Measurements from ENCODE around the gene CFAP46. TPM values are rescaled to one million over a fixed set of nuclear protein-coding genes. Genes with fewer than 3 reads are reported as not detected.
A peak's percentile ranks its signal among the peaks of the same experiment; 100 is the strongest.

CFAP46 gene
- total RNA-seq, 1 donor: under 0.01 TPM

GRCh38 chr10:132899054-132899750 lies 43.2 kb downstream of the CFAP46 start:
- no peak for TF ChIP-seq CTCF (IDR thresholded peaks at IDR 0.05; ENCODE audit: extremely low read depth, low read depth, low read length)
- H3K4me2 ChIP-seq (ENCODE audit: insufficient read depth, low read length): no peak overlapping the region
- H3K79me2 ChIP-seq (ENCODE audit: insufficient read depth, low read length): no peaks in the 10 kb centered on the region
- H4K20me1 ChIP-seq (ENCODE audit: insufficient read depth, low read length): no peaks in the 10 kb centered on the region
- H3K27me3 ChIP-seq (ENCODE audit: insufficient read depth, low read length): peaks cover 24% of the 10 kb centered on the region
- peak; percentile 65 for DNase-seq (ENCODE audit: insufficient read length, low spot score, missing footprints)
- no peak overlapping the region for H3K4me3 ChIP-seq (ENCODE audit: insufficient read depth, low read length)
- no peaks in the 10 kb centered on the region for H3K4me1 ChIP-seq (ENCODE audit: insufficient read depth, low read length)
- H3K36me3 ChIP-seq (ENCODE audit: insufficient read depth, low read length): no peaks in the 10 kb centered on the region
- no peaks in the 10 kb centered on the region for H3K9me3 ChIP-seq (ENCODE audit: low read depth, low read length)
- no peak overlapping the region for H2AFZ ChIP-seq (ENCODE audit: low read length)
- H3K27ac ChIP-seq (ENCODE audit: low read depth, low read length): no peak overlapping the region

- peaks cover 26% of the 10 kb centered on the region for H3K27me3 ChIP-seq (ENCODE audit: insufficient read depth, low read length)
- no peak for TF ChIP-seq CTCF (IDR thresholded peaks at IDR 0.05; ENCODE audit: extremely low read depth, low read depth, low read length)
- H3K36me3 ChIP-seq (ENCODE audit: insufficient read depth, low read length): no peaks in the 10 kb centered on the region
- H3K4me1 ChIP-seq (ENCODE audit: insufficient read depth, low read length): no peaks in the 10 kb centered on the region
- no peak overlapping the region for H2AFZ ChIP-seq (ENCODE audit: low read length)
- no peak overlapping the region for H3K4me2 ChIP-seq (ENCODE audit: insufficient read depth, low read length)
- H3K9me3 ChIP-seq (ENCODE audit: low read depth, low read length): no peaks in the 10 kb centered on the region
- peak; percentile 58 for DNase-seq (ENCODE audit: insufficient read length, low spot score, missing footprints)
- no peaks in the 10 kb centered on the region for H3K79me2 ChIP-seq (ENCODE audit: insufficient read depth, low read length)
- no peaks in the 10 kb centered on the region for H4K20me1 ChIP-seq (ENCODE audit: insufficient read depth, low read length)
- no peak overlapping the region for H3K27ac ChIP-seq (ENCODE audit: low read depth, low read length)
- no peak overlapping the region for H3K4me3 ChIP-seq (ENCODE audit: insufficient read depth, low read length)
These were observed 43.8 kb downstream of the CFAP46 start for GRCh38 chr10:132898391-132899053.

- H2AFZ ChIP-seq (ENCODE audit: low read length): no peak overlapping the region
- H3K36me3 ChIP-seq (ENCODE audit: insufficient read depth, low read length): no peaks in the 10 kb centered on the region
- H3K27me3 ChIP-seq (ENCODE audit: insufficient read depth, low read length): peaks cover 26% of the 10 kb centered on the region
These were observed 44.6 kb downstream of the CFAP46 start for GRCh38 chr10:132897516-132898381.

More at GRCh38 chr10:132897516-132898381, 44.6 kb downstream of the CFAP46 start:
- peak; percentile 62 for DNase-seq (ENCODE audit: insufficient read length, low spot score, missing footprints)
- TF ChIP-seq CTCF (IDR thresholded peaks at IDR 0.05; ENCODE audit: extremely low read depth, low read depth, low read length): no peak
- H4K20me1 ChIP-seq (ENCODE audit: insufficient read depth, low read length): no peaks in the 10 kb centered on the region
- no peak overlapping the region for H3K4me3 ChIP-seq (ENCODE audit: insufficient read depth, low read length)
- no peaks in the 10 kb centered on the region for H3K79me2 ChIP-seq (ENCODE audit: insufficient read depth, low read length)
- no peak overlapping the region for H3K4me2 ChIP-seq (ENCODE audit: insufficient read depth, low read length)
- H3K9me3 ChIP-seq (ENCODE audit: low read depth, low read length): no peaks in the 10 kb centered on the region
- H3K27ac ChIP-seq (ENCODE audit: low read depth, low read length): no peak overlapping the region
- H3K4me1 ChIP-seq (ENCODE audit: insufficient read depth, low read length): no peaks in the 10 kb centered on the region
